Measurements from ENCODE around the gene DNASE1L3. TPM values are rescaled to one million over a fixed set of nuclear protein-coding genes. Genes with fewer than 3 reads are reported as not detected.

Gene DNASE1L3
- total and polyA plus RNA-seq, 2 of the 13 experiments (the other 11 are each of a cell fraction or from before 2014, with no cell fraction given) = 0.86 to 1.7 TPM

GRCh38 chr3:58237941-58238681, 27.3 kb upstream of the DNASE1L3 start:
- H3K9ac ChIP-seq (ENCODE audit: insufficient read depth, low read depth, low read length) = peak overlapping the region; percentile 57
- TF ChIP-seq ZNF12 (CRISPR knock-in tag; IDR thresholded peaks at IDR 0.05) (no peak), SALL1 (CRISPR knock-in tag; IDR thresholded peaks at IDR 0.05) (peak; percentile 66), ZNF407 (CRISPR knock-in tag; IDR thresholded peaks at IDR 0.05; ENCODE audit: not compliant biosample characterization) (no peak), ZNF280D (CRISPR knock-in tag; IDR thresholded peaks at IDR 0.05) (0 out of 2 replicates have a peak, but pooled peaks have one; percentile 49), HMGXB4 (CRISPR knock-in tag; IDR thresholded peaks at IDR 0.05; ENCODE audit: borderline replicate concordance in 1 of 2, low read depth in 1 of 2) (peak in 1 of 2 experiments; percentile 53; a peak in 1 of 4 replicates), ZNF891 (CRISPR knock-in tag; IDR thresholded peaks at IDR 0.05) (peak; percentile 62; the same call in 1 of the 2 replicates), FOXO1 (CRISPR knock-in tag; IDR thresholded peaks at IDR 0.05) (no peak)

More at GRCh38 chr3:58237941-58238681, 27.3 kb upstream of the DNASE1L3 start:
- H3K4me1 ChIP-seq (ENCODE audit: insufficient read depth, low read length) = peaks cover 68% of the 10 kb centered on the region
- in situ Hi-C loops (cut with HindIII; ENCODE audit: extremely low pct_ligation_motif_present, low pct_unique_long_range_greater_than_20kb) (loop anchor here (5.0 kb wide), 2 partner anchors 51 to 69 kb away; partner anchors contain the start of genes HTD2 and RPP14), intact Hi-C loops (cut with micrococcal nuclease; ENCODE audit: unreplicated experiment) (loop anchor here (2.0 to 5.0 kb wide), 3 partner anchors 15 to 64 kb away; no protein-coding TSS in a partner anchor)
- H3K27ac ChIP-seq (ENCODE audit: extremely low read length, insufficient read depth, low read length) = peak overlapping the region; percentile 44
- WGBS (ENCODE audit: low lambda C conversion rate) = under 1% methylated on average over 35 of the region's 53 CpGs
- peak overlapping the region; percentile 93 for H3K4me2 ChIP-seq (ENCODE audit: low read depth, low read length)
- FAIRE-seq = peak; percentile 40
- no peaks in the 10 kb centered on the region for H3K79me2 ChIP-seq (ENCODE audit: insufficient read depth, low read length)
- no peak overlapping the region for H2AFZ ChIP-seq (ENCODE audit: low read length)
- H3K9me3 ChIP-seq (ENCODE audit: low read length) = no peaks in the 10 kb centered on the region
- H3K4me3 ChIP-seq (replicated peaks in 1 of 3; ENCODE audit: insufficient read depth in 1 of 3, low read depth in 2 of 3, low read length in 3 of 3) = peak overlapping the region; percentile 77 to 95 (median 93)
- no peaks in the 10 kb centered on the region for H3K36me3 ChIP-seq (replicated peaks in 1 of 2; ENCODE audit: control insufficient read depth in 1 of 2, insufficient read depth in 2 of 2, low read length in 2 of 2)
- POLR2A ChIA-PET = interaction anchor here (0.8 to 2.6 kb wide), 4 partner anchors 20 to 68 kb away, joined by 3 to 9 read pairs (median 4); partner anchors contain the start of genes HTD2 and RPP14
- no peaks in the 10 kb centered on the region for H4K20me1 ChIP-seq (ENCODE audit: insufficient read depth, low read length)
- H3K27me3 ChIP-seq (ENCODE audit: control insufficient read depth in 1 of 2, insufficient read depth in 2 of 2, low read length in 2 of 2) = peaks cover 1 to 11% of the 10 kb centered on the region in 2 experiments; a peak in 3 of 5 replicates
- no TSS peak for BruUV-seq (replicated peaks)
- peak; percentile 41 for ATAC-seq
- CTCF ChIA-PET (ENCODE audit: low intra/inter-chr PET ratio, low total read pairs) = no interaction called here
- DNase-seq (ENCODE audit: low spot score) = peak; percentile 48
